ENCODE results near the gene CRYGN.

The CRYGN gene

DNA sequence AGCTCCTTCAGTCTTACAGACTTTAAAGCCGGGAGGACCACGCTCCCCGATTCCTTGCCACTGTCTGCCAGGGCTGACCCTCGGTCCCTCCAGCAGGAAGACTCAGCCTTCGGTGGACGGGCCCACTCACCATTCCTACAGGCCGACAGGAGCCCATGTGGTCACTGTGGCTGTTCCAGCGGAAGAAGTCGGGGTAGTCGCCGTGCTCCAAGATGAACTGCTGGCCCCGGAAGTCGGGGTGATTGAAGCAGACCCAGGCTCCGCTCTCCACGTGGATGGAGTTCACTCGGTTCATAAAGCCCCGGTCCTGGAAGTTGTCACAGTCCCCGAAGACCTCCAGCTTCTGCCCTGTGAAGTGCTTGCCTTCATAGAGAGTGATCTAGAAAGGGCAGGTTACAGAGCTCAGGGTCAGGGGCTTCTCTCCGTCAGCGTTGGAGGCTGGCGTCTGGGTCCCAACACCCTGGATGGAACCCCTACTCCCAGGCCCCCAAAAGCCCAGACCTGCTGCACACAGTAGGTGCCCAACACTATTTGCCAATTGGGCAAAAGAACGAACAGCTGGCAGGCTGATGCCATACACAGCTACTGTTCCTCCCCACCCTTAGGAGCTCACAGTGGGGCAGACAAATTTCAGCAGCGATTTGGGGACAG is 1.9 kb downstream of the CRYGN start:
- DNase-seq, result no peak

DNA sequence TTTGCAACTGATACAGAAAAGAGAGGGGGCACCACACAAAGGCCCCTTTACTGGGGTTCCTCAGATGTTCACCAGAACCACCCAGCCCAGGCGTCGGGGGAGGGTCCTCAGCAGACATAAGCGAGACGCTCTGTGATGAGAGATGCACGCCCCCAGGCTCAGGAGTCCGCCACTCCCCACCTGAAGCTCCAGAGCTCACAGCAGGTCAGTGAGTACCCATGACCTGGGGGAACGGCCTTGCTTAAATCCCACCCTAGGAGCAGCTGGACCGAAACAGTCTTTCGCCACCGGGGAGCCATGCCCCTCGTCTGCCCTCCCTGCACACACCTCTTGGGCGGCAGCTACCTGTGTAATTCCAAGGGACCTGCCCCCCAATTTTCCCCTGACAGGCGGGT is 2.8 kb downstream of the CRYGN start:
- DNase-seq, result no peak

DNA sequence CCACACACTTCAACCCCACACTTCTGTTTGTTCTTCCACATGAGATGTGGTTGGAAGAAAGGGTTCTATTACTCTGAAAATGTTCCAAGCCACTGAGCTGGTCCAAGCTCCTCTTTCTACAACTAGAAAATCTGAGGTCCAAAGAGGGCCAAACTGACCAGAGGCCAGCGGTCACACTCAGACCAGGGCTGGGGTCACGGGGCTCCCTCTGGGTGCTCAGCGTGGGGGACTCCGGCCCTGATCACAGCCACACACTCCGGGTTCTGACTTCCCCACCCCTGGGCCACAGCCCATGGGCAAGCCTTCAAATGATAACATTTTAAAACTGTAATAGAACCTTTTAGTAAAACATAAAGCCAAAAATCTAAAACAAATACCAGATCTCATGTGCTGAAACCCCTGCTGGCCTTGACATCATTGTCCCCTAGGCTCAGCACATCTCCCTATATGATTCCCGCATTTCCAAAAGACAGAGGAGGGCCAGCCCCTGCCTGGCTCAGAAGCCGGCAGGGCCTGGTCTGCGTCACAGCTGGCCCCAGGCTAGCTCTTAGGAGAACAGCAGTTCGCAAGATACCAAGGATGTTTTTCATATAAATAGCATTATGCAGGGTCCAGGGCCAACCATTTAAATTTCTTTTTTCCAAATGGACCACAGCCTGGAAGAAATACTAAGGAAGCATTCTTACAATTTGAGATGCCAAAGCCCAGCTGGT is 3.3 kb downstream of the CRYGN start:
- no peak for DNase-seq

DNA sequence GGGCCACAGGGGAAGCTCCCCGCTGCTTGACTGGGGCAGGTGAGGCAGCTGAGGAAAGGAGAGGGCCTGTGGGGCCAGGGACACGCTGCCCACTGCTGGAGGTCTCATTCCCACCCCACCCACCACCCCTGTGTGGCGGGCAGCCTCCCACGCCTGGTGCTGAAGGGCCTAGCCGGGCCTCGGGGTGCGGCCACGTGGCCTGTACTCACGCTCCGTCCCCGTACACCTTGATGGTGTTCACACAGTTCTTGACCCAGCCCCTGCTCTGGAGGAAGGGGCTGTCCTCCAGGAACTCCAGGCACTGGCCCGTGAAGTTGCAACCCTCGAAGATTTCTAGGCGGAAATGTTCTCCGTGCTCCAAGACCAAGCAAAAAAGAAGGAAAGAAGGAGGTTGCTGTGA is 4.0 kb downstream of the CRYGN start:
- no peak for DNase-seq

GRCh38 chr7:151435103-151435916 is 4.6 kb downstream of the CRYGN start:
- no peak for DNase-seq

- DNase-seq, result no peak
These were observed 5.4 kb downstream of the CRYGN start for GRCh38 chr7:151434549-151434948.

- DNase-seq, result no peak
These were observed 6.1 kb downstream of the CRYGN start for GRCh38 chr7:151433721-151434400.

- no peak for DNase-seq
These were observed 7.1 kb downstream of the CRYGN start for GRCh38 chr7:151432658-151433521.

- no peak for DNase-seq
These were observed 8.1 kb downstream of the CRYGN start for GRCh38 chr7:151431768-151432311.

DNA sequence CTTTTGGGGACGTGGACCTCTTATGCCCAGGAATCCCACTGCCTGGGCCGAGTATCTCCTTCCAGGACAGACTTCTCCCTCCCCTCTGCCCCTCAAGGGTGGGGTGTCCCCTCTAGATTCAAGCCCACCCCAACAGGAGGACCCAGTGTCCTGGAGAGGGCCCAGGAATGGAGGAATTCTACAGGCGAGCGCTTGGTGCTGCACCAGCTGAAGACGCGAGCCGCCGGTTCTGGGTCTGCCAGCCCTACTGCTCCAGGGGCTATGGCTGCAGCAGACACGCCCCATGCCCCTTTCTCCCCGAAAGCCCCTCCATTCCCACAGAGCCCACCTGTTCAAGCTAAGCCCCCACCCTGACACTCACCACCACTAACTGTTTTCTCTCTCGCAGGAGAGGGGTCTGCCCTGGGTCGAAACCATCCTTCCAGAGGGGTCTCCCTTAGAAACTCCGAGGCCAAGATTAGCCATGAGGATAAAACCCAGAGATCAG is 8.6 kb downstream of the CRYGN start:
- no peak for DNase-seq

GRCh38 chr7:151430391-151431205 is 9.3 kb downstream of the CRYGN start:
- no peak for DNase-seq

GRCh38 chr7:151429560-151430331 is 10.2 kb downstream of the CRYGN start:
- DNase-seq, result peak; percentile 54

DNA sequence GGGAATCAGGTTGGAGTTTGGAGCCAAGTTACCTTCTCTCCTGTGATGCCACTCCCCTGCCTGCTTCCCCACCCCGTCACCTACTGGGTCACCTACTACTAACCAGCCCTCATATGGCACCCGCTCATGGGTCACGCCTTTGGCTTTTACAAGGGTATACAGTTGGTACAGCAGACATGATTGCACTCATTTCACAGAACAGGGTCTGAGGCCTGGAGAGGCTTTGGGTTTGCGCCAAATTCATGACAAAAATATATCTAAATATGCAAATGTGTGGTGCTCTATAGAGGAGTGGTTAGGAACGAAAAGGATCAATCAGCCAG is 10.7 kb downstream of the CRYGN start:
- no peak for DNase-seq

DNA sequence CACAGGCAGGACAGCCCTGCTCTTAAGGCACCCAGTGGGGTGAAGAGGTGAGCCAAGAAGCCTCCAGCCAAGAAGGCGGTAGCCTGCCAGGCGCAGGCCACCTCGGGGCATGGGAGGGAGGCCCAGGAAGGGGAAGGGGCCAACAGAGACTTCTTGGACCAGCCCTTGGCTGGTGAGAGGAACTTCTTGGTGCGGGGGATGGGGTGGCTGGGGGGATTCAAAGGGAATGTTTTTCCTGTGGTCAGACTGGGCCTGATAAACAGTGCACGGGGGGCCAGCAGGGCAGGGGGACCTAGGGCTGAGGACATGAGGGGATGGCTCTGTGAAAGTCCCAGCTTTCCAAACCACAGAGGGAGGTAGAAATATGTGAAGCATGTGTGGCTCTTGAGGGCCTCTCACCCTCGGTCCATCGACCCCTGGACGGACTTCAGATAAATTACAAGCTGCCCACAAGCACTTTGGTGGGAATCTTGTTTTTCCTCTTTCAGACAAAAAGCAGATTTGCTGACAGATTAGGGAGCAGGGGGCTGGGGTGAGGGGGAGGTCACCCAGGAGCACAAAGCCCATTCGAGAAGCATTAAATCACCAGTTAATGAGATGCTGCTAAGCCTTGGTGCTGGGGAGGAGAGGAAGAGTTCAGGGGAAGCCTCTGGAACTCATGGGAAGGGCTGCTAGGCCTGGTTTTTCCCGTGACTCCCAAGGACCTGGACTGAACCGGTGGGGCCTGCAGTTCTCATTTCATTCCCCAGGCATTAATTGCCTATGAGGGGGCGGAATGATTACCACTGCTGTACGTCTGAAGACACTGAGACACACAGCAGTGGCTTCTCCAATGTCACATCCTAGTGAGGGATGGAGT is 11.3 kb downstream of the CRYGN start:
- no peak for DNase-seq

DNA sequence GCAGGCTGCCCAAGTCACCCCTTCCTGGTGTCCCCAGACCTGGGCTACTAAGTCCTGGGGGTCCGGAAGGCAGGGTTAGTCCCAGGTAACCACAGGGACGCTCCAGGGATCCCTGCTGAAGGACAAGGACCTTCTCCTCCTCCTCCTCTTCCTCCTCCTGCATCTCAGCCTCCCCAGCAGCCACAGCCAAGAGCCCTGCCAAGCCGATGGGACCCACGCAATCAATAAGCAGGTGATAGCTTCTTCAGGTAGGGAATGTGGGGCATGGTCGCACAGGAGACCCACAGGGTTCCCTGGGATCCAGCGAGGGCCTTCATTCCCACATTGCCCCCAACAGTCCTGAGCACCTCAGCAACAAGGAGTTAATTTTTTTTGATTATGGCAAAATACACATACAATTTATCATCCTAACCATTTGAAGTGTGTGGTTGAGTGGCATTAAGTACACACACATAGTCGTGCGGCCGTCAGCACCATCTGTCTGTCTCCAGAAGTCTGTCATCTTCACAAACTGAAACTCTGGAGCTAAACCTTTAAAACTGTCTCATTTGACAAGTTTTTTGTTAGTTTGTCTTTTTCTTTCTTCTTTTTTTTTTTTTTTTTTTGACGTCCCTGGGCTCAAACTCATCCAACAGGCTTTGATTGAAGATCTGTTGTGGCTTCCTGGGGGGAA is 12.1 kb downstream of the CRYGN start:
- no peak for DNase-seq

GRCh38 chr7:151426904-151427704 is 12.8 kb downstream of the CRYGN start:
- DNase-seq, result no peak

DNA sequence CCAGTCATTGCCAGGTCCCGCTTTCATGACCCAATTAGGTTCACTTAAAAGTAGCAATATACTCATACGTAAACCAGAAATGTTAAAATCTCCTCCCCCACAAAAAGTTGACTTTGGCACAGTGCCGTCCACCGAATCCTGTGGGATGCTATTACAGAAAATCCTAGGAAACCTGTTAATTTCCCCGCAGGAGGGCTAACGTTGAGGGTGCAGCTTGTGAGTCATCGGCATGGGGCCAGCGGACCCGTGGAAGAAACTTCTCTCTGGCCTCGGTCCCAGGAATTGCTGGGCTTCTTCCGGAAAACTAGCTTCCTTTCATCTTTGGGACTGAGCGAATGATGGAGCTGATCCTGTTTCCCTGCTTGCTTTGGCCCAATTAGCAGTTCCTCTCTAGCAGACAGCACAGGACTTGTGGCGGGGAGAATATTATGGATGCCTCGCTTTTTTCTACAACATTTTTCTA is 13.5 kb downstream of the CRYGN start:
- no peak for DNase-seq

All from NCI-H1092 (cell line).